ENCODE data around the gene EIF4E.

- no peak for TF ChIP-seq CTCF (conservative IDR thresholded peaks at IDR 0.05; ENCODE audit: low read depth, low read length)
- TF ChIP-seq RAD21 (IDR thresholded peaks at IDR 0.05; ENCODE audit: low read length) = no peak
- TF ChIP-seq POLR2A (IDR thresholded peaks at IDR 0.05; ENCODE audit: low read depth, low read length) = no peak
- no peak for TF ChIP-seq RFX5 (IDR thresholded peaks at IDR 0.05; ENCODE audit: low read depth, low read length)
Observed at GRCh38 chr4:98921292-98921691, 7.6 kb downstream of the EIF4E start.

Measured in IMR-90 (cell line).